ENCODE measurements around the gene ADGRB3.

The ADGRB3 gene

DNA sequence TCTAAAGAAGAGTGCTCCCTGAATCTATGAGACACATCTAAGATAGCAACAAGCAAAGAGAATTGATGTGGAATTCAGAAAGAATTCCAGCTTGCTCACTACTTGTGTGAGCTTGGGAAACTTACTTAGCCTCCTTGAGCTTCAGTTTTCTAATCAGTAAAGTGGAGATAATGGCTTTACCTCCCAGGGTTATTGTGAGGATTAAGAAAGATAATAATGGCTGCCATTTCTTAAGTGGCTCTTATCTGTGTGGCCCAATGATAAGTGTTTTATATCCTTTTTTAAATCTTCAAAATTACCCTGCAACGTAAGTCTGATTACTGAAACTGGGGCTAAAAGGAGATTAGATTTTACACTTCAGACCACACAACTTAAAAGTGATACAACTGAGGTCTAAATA lies 743.2 kb downstream of the ADGRB3 start:
- TF ChIP-seq, protein P1, sequence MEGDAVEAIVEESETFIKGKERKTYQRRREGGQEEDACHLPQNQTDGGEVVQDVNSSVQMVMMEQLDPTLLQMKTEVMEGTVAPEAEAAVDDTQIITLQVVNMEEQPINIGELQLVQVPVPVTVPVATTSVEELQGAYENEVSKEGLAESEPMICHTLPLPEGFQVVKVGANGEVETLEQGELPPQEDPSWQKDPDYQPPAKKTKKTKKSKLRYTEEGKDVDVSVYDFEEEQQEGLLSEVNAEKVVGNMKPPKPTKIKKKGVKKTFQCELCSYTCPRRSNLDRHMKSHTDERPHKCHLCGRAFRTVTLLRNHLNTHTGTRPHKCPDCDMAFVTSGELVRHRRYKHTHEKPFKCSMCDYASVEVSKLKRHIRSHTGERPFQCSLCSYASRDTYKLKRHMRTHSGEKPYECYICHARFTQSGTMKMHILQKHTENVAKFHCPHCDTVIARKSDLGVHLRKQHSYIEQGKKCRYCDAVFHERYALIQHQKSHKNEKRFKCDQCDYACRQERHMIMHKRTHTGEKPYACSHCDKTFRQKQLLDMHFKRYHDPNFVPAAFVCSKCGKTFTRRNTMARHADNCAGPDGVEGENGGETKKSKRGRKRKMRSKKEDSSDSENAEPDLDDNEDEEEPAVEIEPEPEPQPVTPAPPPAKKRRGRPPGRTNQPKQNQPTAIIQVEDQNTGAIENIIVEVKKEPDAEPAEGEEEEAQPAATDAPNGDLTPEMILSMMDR (IDR thresholded peaks at IDR 0.05) = no peak
- DNase-seq = no peak
- no peaks in the 10 kb centered on the region for H3K27me3 Mint-ChIP-seq (ENCODE audit: low read depth, poor library complexity)
- H3K27ac Mint-ChIP-seq = no peak overlapping the region
- no peak overlapping the region for H3K4me3 Mint-ChIP-seq
- H3K4me1 Mint-ChIP-seq = no peaks in the 10 kb centered on the region
- H3K9me3 Mint-ChIP-seq = no peaks in the 10 kb centered on the region
- no peaks in the 10 kb centered on the region for H3K36me3 Mint-ChIP-seq (ENCODE audit: low read depth)

- peaks cover 7% of the 10 kb centered on the region for H3K27me3 Mint-ChIP-seq (ENCODE audit: low read depth, poor library complexity)
- no peaks in the 10 kb centered on the region for H3K4me1 Mint-ChIP-seq
- TF ChIP-seq, protein P1 (IDR thresholded peaks at IDR 0.05) = no peak
- H3K4me3 Mint-ChIP-seq = no peak overlapping the region
- H3K27ac Mint-ChIP-seq = no peak overlapping the region
- no peak for DNase-seq
- H3K9me3 Mint-ChIP-seq = no peaks in the 10 kb centered on the region
- no peaks in the 10 kb centered on the region for H3K36me3 Mint-ChIP-seq (ENCODE audit: low read depth)
These were observed 744.4 kb downstream of the ADGRB3 start for GRCh38 chr6:69379518-69379917.

DNA sequence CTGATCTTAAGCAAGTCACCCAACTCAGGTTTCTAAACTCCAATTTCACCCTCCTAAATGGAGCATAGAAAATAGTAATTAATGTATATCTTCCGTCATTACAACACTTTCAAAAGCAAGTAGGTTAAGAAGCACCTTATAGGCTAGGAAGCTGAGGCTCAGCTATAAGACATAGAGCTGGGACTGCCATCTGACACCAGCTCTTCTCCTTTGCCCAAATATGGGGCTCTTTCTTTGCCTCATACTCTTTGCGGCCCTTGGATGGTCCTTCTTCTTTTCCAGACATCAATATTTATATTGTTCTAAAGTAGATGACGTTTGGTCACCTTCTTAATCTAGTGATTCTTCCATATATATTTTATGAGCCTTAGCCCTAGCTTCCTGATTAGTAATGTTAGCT lies 748.5 kb downstream of the ADGRB3 start:
- no peak for DNase-seq
- Mint-ChIP-seq H3K4me3 (no peak overlapping the region), H3K36me3 (ENCODE audit: low read depth) (no peaks in the 10 kb centered on the region), H3K27ac (no peak overlapping the region), H3K4me1 (no peaks in the 10 kb centered on the region), H3K9me3 (no peaks in the 10 kb centered on the region), H3K27me3 (ENCODE audit: low read depth, poor library complexity) (peaks cover 11% of the 10 kb centered on the region)
- TF ChIP-seq, protein P1 (IDR thresholded peaks at IDR 0.05) = no peak

- Mint-ChIP-seq H3K9me3 (no peaks in the 10 kb centered on the region), H3K27ac (no peak overlapping the region), H3K27me3 (ENCODE audit: low read depth, poor library complexity) (peaks cover 11% of the 10 kb centered on the region), H3K36me3 (ENCODE audit: low read depth) (no peaks in the 10 kb centered on the region), H3K4me3 (no peak overlapping the region), H3K4me1 (no peaks in the 10 kb centered on the region)
- TF ChIP-seq, protein P1 (IDR thresholded peaks at IDR 0.05) = no peak
- no peak for DNase-seq
These were observed 751.3 kb downstream of the ADGRB3 start for GRCh38 chr6:69386426-69386825.

DNA sequence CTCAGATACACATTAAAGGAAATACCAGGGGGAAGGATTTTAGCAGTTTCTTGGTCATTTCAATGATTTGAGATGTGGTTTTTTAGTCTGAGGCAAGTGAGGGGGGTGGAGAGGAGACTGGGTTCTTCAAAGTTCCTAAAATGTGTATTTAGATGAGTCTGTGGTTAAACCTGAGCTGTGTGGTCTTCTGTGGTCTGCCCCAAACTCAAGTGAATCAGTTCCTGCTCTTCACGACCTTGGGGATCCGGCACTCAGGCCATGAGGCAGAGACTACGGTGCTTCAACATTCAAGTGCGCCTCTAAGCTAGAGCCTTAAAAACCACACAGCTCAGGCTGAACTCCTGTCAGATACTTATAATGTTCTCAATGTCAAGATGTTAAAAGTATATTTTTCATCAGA lies 755.0 kb downstream of the ADGRB3 start:
- Mint-ChIP-seq H3K27me3 (ENCODE audit: low read depth, poor library complexity) (peaks cover 4% of the 10 kb centered on the region), H3K4me3 (no peak overlapping the region), H3K9me3 (no peaks in the 10 kb centered on the region), H3K27ac (no peak overlapping the region), H3K36me3 (ENCODE audit: low read depth) (no peaks in the 10 kb centered on the region), H3K4me1 (no peaks in the 10 kb centered on the region)
- TF ChIP-seq, protein P1 (IDR thresholded peaks at IDR 0.05) = no peak
- no peak for DNase-seq

- peaks cover 4% of the 10 kb centered on the region for H3K27me3 Mint-ChIP-seq (ENCODE audit: low read depth, poor library complexity)
- no peak overlapping the region for H3K4me3 Mint-ChIP-seq
- H3K27ac Mint-ChIP-seq = no peak overlapping the region
- no peaks in the 10 kb centered on the region for H3K36me3 Mint-ChIP-seq (ENCODE audit: low read depth)
- H3K4me1 Mint-ChIP-seq = no peaks in the 10 kb centered on the region
- no peak for DNase-seq
- TF ChIP-seq, protein P1 (IDR thresholded peaks at IDR 0.05) = no peak
- no peaks in the 10 kb centered on the region for H3K9me3 Mint-ChIP-seq
These were observed 756.0 kb downstream of the ADGRB3 start for GRCh38 chr6:69391106-69391505.
